Gastroesophageal sphincter (tissue), 3 donors: ENCODE measurements around the gene CLIP4.

ENCODE experiments used
- CTCF ChIP-seq, 4 experiments: fragments of 200-600 bp in 2 of 4; fragments of 450-650 bp in 2 of 4; sonication (generic) in 1 of 4; IDR thresholded peaks; one replicate each; pipeline ENCODE4 v1.5.1; 2017 to 2019; ENCODE audit warnings: antibody characterized with exemption in 4 of 4, mild to moderate bottlenecking in 2 of 4, moderate library complexity in 2 of 4
- EP300 ChIP-seq: sonication (generic); formaldehyde crosslinking; IDR thresholded peaks from one replicate; pipeline ENCODE4 v1.6.1; 2017; ENCODE audit warnings: antibody characterized with exemption, mild to moderate bottlenecking
- POLR2A ChIP-seq, 2 donors: fragments of 450-650 bp; IDR thresholded peaks; one replicate each; pipeline ENCODE4 v1.6.1; 2017; ENCODE audit warnings: antibody characterized with exemption in 2 of 2, mild to moderate bottlenecking in 2 of 2, moderate library complexity in 1 of 2
- POLR2AphosphoS5 ChIP-seq: sonication (generic); formaldehyde crosslinking; IDR thresholded peaks from one replicate; pipeline ENCODE4 v1.6.1; 2017; ENCODE audit warnings: antibody characterized with exemption

DNA sequence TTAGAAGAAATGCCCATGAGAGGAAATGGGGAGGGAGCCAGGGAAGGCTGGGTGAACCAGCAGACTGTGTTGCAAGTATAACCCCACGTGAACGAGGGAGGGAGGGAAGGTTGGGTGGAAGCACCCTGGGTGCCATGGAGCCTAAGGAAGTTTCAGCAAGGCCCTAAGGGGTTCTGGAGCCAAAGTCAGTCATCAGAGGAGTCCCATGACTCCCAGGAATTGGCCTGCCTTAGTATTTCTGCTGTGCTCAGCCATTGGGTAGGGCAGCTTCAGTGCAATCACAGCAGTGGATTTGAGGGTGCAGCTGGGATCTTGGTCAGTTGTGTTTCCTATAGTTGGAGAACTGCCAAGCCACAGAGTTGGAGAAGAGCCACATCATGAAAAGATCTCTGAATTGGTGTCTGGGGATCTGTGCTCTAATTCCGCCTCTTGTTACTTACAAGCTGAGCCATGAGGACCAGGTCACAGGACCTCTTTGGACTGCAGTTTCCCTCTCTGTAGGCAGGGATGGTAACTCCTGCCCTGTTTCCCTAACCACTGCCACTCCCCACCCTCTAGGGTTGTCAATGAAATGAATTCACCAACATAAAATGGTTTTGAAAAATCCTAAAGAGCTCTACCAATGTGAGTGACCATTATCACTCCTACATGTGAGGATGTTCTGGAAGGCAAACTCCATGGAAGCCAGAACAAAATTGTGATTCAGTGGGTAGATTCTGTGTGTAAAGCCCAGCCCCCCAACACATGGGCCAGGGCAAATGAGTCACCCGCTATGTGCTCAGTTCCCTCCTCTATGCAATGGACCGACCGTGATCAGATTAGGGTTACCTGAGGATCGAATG lies 108.9 kb downstream of the CLIP4 start:
- TF ChIP-seq EP300 (no peak), CTCF (IDR thresholded peaks at IDR 0.05) (no peak), POLR2A (IDR thresholded peaks at IDR 0.05) (no peak), POLR2AphosphoS5 (no peak)
